SK-N-MC (cell line): ENCODE data around the gene BTG1.

Experiments
- EZH2 ChIP-seq: fragments of 200-600 bp; sonication (generic); IDR thresholded peaks from one replicate; pipeline ENCODE4 v1.6.1; 2017; ENCODE audit warnings: antibody characterized with exemption
- FOXP2 ChIP-seq: optimal IDR thresholded peaks from 2 replicates; pipeline ENCODE3; 2011; ENCODE audit warnings: mild to moderate bottlenecking, moderate library complexity; ENCODE audit not compliant: insufficient read depth; ENCODE audit errors: extremely low read length, control extremely low read depth
- POLR2AphosphoS5 ChIP-seq: IDR thresholded peaks from 2 replicates; pipeline ENCODE4 v1.6.1; 2012; ENCODE audit warnings: mild to moderate bottlenecking, low read depth, low read length, borderline replicate concordance

GRCh38 chr12:92140156-92140555, 5.5 kb downstream of the BTG1 start:
- no peak for TF ChIP-seq POLR2AphosphoS5
- TF ChIP-seq EZH2, result no peak
- no peak for TF ChIP-seq FOXP2
